Large intestine (tissue), 3 donors: ENCODE results near the gene RNASE8. TPM values are rescaled to one million over a fixed set of nuclear protein-coding genes. Genes with fewer than 3 reads are reported as not detected.

Experiments used
- DNase-seq, 2 donors: peaks; one replicate each; pipeline versions ENCODE4 v3.0.0 to v3.0.0-alpha.2; 2013
- H3K27ac ChIP-seq: one replicate; pipeline ENCODE4 v1.5.1; 2013; ENCODE audit warnings: low read length
- H3K27me3 ChIP-seq: 2 replicates; pipeline ENCODE4 v1.6.1; 2013; ENCODE audit warnings: low read length; ENCODE audit not compliant: control insufficient read depth, insufficient read depth
- H3K36me3 ChIP-seq: 2 replicates; pipeline ENCODE4 v1.6.1; 2013; ENCODE audit warnings: low read length; ENCODE audit not compliant: control insufficient read depth, insufficient read depth
- H3K4me1 ChIP-seq: one replicate; pipeline ENCODE4 v1.6.1; 2013; ENCODE audit warnings: low read length; ENCODE audit not compliant: control insufficient read depth, insufficient read depth
- H3K4me3 ChIP-seq: one replicate; pipeline ENCODE4 v1.5.1; 2013; ENCODE audit warnings: low read length
- H3K9me3 ChIP-seq: one replicate; pipeline ENCODE4 v1.6.1; 2013; ENCODE audit warnings: mild to moderate bottlenecking, low read depth, low read length, moderate library complexity; ENCODE audit not compliant: control insufficient read depth
- WGBS: methylation state at CpG from one replicate; pipeline ENCODE4 v1.1.5; 2013; ENCODE audit warnings: low lambda C conversion rate; ENCODE audit not compliant: insufficient coverage; 5-methylcytosine and 5-hydroxymethylcytosine counted together
- polyA plus RNA-seq: library from polyadenylated mRNA; unstranded; fragments of 120-200 nt; gene quantifications from one replicate; pipeline ENCODE4 v1.2.1, GENCODE V29; 2013

RNASE8 gene
- polyA plus RNA-seq, 1 donor, result not detected

DNA sequence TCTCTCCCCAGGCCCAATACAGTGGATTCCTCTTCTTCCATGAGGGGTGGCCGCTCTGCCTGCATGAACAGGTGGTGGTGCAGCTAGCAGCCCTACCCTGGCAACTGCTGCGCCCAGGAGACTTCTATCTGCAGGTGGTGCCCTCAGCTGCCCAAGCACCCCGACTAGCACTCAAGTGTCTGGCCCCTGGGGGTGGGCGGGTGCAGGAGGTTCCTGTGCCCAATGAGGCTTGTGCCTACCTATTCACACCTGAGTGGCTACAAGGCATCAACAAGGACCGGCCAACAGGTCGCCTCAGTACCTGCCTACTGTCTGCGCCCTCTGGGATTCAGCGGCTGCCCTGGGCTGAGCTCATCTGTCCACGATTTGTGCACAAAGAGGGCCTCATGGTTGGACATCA lies 16.3 kb downstream of the RNASE8 start:
- Histone ChIP-seq H3K27ac (no peak overlapping the region), H3K36me3 (peaks cover 58% of the 10 kb centered on the region), H3K4me3 (no peak overlapping the region), H3K9me3 (no peaks in the 10 kb centered on the region), H3K4me1 (peaks cover 18% of the 10 kb centered on the region), H3K27me3 (peaks cover 9% of the 10 kb centered on the region)
- no peak for DNase-seq
- no CpG with 5 or more reads among the region's 9 CpGs for WGBS

DNA sequence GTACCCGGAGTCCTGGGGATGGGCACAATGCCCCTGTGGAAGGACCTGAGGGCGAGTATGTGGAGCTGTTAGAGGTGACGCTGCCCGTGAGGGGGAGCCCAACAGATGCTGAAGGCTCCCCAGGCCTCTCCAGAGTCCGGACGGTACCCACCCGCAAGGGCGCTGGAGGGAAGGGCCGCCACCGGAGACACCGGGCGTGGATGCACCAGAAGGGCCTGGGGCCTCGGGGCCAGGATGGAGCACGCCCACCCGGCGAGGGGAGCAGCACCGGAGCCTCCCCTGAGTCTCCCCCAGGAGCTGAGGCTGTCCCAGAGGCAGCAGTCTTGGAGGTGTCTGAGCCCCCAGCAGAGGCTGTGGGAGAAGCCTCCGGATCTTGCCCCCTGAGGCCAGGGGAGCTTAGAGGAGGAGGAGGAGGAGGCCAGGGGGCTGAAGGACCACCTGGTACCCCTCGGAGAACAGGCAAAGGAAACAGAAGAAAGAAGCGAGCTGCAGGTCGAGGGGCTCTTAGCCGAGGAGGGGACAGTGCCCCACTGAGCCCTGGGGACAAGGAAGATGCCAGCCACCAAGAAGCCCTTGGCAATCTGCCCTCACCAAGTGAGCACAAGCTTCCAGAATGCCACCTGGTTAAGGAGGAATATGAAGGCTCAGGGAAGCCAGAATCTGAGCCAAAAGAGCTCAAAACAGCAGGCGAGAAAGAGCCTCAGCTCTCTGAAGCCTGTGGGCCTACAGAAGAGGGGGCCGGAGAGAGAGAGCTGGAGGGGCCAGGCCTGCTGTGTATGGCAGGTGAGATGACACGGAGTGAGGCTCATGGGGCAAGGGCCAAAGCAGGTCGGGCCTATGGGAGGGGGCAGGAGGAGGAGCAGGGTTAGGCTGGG lies 17.0 kb downstream of the RNASE8 start:
- no peaks in the 10 kb centered on the region for H3K9me3 ChIP-seq
- peaks cover 65% of the 10 kb centered on the region for H3K36me3 ChIP-seq
- H3K4me1 ChIP-seq, result peaks cover 11% of the 10 kb centered on the region
- no peak for DNase-seq
- no peak overlapping the region for H3K4me3 ChIP-seq
- H3K27me3 ChIP-seq, result peaks cover 2% of the 10 kb centered on the region
- H3K27ac ChIP-seq, result no peak overlapping the region
- WGBS, result 100% methylated on average over 4 of the region's 26 CpGs

DNA sequence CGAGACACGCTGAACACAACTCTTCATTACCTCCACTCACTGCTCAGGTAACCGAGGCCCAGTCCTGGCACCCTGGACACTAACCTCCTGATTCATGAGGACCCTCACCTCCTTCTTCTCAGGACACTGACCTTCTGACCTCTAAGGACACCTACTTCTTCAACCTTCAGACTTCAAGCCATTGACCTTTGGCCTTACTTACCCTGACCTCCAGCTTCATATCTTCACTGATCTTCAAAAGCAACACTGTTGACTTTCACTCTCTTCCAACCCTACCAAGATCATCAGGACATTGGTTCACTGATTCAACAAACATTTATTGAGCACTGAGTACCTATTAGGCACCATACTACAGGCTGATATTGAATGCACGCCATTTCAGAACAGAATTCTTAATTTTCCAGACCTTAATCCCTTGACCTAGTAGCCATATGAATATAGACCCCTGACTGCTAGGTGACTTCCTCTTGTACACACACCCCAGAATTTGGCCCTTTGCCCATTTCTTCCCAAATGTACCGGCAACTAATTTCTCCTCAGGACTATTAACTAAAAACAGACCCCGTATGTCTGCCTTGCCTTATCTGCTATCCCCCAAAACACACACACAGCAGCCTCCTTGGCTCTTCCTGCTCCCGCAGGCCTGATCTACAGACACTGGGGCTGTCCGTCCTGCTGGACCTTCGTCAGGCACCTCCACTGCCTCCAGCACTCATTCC lies 18.3 kb downstream of the RNASE8 start:
- no peak overlapping the region for H3K4me3 ChIP-seq
- H3K27ac ChIP-seq, result no peak overlapping the region
- H3K9me3 ChIP-seq, result no peaks in the 10 kb centered on the region
- H3K27me3 ChIP-seq, result no peaks in the 10 kb centered on the region
- 57% methylated on average over 1 of the region's 9 CpGs for WGBS
- H3K4me1 ChIP-seq, result peaks cover 6% of the 10 kb centered on the region
- no peak for DNase-seq
- peaks cover 76% of the 10 kb centered on the region for H3K36me3 ChIP-seq

DNA sequence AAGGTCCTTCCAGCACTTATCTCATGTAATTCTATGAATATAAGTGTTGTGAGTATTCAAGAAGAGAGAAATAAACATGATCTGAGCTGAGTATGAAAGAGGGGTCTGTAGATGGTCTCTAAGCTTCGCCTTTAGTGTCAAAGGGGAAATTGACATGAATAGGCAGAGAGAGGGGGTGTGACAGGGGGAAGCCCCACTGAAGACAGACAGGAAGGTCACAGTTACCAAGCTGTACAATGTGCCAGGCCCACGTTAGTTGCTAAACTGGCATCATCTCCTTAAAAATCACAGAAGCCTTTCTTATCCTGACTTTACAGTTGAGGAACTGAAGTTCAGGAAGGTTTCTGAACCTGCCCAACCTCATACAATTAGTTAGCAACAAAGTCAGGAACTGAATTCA lies 20.1 kb downstream of the RNASE8 start:
- Histone ChIP-seq H3K4me1 (no peaks in the 10 kb centered on the region), H3K36me3 (peaks cover 93% of the 10 kb centered on the region), H3K27ac (no peak overlapping the region), H3K27me3 (no peaks in the 10 kb centered on the region), H3K9me3 (no peaks in the 10 kb centered on the region), H3K4me3 (no peak overlapping the region)
- no CpG with 5 or more reads among the region's 2 CpGs for WGBS
- DNase-seq, result no peak

DNA sequence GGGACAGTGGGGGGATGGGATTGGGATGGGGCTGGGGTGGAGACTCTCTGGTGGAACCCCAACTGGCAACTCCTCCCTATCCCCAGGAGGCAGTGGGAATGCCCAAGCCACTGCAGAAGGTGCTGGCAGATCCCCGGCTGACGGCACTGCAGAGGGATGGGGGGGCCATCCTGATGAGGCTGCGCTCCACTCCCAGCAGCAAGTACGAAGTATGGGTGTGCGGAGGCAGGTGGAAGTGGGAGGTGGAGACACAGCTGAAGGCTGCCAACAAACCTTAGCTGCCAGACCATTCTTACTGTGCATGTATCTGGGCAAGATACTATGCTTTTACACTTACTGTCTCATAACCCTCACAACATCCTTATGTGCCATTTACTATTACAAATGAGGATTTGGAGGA lies 20.7 kb downstream of the RNASE8 start:
- no peak overlapping the region for H3K4me3 ChIP-seq
- H3K27ac ChIP-seq, result no peak overlapping the region
- H3K36me3 ChIP-seq, result peaks cover 93% of the 10 kb centered on the region
- H3K9me3 ChIP-seq, result no peaks in the 10 kb centered on the region
- H3K27me3 ChIP-seq, result no peaks in the 10 kb centered on the region
- no peaks in the 10 kb centered on the region for H3K4me1 ChIP-seq
- WGBS, result no CpG with 5 or more reads among the region's 5 CpGs
- DNase-seq, result no peak

DNA sequence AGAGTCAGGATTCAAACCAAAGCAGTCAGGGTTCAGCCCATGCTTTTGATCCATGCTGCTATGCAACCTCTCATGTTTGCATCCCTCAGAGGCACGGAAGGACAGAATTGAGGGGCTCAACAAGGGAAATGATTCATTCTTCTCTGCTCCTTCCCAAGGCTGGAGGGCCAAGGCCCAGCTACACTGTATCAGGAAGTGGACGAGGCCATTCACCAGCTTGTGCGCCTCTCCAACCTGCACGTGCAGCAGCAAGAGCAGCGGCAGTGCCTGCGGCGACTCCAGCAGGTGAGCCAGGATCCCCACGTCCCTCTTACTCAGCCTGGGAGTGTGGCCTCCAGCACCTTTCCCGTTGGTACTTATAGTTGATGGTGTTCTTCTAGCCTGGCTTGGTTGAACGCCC lies 21.1 kb downstream of the RNASE8 start:
- no CpG with 5 or more reads among the region's 10 CpGs for WGBS
- Histone ChIP-seq H3K9me3 (no peaks in the 10 kb centered on the region), H3K36me3 (peaks cover 93% of the 10 kb centered on the region), H3K27ac (no peak overlapping the region), H3K4me3 (no peak overlapping the region), H3K27me3 (no peaks in the 10 kb centered on the region), H3K4me1 (no peaks in the 10 kb centered on the region)
- no peak for DNase-seq

DNA sequence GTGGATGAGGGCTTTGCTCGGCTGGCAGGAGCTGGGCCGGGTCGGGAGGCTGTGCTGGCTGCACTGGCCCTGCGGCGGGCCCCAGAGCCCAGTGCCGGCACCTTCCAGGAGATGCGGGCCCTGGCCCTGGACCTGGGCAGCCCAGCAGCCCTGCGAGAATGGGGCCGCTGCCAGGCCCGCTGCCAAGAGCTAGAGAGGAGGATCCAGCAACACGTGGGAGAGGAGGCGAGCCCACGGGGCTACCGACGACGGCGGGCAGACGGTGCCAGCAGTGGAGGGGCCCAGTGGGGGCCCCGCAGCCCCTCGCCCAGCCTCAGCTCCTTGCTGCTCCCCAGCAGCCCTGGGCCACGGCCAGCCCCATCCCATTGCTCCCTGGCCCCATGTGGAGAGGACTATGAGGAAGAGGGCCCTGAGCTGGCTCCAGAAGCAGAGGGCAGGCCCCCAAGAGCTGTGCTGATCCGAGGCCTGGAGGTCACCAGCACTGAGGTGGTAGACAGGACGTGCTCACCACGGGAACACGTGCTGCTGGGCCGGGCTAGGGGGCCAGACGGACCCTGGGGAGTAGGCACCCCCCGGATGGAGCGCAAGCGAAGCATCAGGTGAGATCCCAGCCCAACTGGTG lies 24.0 kb downstream of the RNASE8 start:
- Histone ChIP-seq H3K36me3 (peaks cover 85% of the 10 kb centered on the region), H3K27me3 (no peaks in the 10 kb centered on the region), H3K9me3 (no peaks in the 10 kb centered on the region), H3K27ac (no peak overlapping the region), H3K4me1 (peaks cover 13% of the 10 kb centered on the region), H3K4me3 (no peak overlapping the region)
- DNase-seq, result no peak
- no CpG with 5 or more reads among the region's 30 CpGs for WGBS

DNA sequence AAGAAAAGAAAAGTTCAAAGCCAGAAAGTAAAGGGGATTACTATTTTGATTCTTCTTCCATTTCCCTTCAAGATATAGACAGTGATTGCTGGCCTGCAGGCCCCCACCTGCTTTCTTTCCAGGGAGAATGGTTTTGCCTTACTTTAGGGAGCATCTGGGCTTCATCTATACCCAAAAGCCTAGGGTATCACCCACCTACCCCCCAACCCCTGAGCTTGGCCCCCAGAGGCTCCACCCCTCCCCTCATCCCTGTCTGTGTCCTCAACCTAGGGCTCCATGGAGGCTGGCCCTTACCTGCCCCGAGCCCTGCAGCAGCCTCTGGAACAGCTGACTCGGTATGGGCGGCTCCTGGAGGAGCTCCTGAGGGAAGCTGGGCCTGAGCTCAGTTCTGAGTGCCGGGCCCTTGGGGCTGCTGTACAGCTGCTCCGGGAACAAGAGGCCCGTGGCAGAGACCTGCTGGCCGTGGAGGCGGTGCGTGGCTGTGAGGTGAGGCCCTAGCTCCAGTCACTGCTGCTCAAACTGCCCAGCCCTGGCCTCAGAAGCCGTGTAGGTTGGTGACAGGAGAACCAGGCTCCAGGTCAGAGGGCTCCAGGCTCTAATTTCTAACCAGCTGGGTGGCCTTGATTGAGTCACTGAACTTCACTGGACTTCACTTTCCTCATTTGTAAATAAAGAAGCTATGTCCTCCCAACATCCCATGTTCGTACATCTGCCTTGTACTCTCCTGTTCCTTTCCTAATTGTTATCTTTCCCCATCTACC lies 26.1 kb downstream of the RNASE8 start:
- no peak for DNase-seq
- no peaks in the 10 kb centered on the region for H3K9me3 ChIP-seq
- no peaks in the 10 kb centered on the region for H3K27me3 ChIP-seq
- no peak overlapping the region for H3K4me3 ChIP-seq
- WGBS, result 80% methylated on average over 1 of the region's 11 CpGs
- peaks cover 13% of the 10 kb centered on the region for H3K4me1 ChIP-seq
- peaks cover 84% of the 10 kb centered on the region for H3K36me3 ChIP-seq
- H3K27ac ChIP-seq, result no peak overlapping the region

DNA sequence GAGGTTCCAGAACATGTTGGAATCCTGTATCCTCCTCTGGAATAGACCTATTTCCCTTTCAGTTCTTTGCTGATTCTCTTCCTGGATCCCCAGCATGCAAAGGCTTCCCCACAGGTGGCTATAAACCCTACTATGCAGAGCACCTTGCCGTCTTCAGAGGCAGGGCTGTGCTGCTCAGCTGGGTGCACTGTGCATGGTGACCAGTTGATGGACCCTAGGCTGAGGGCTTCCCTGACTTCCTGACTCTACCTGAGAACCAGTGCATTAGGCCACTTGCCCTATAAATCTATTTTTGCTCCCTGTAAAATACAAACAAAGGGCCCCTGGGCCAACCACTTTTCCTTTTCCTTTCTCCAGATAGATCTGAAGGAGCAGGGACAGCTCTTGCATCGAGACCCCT lies 26.8 kb downstream of the RNASE8 start:
- no peak overlapping the region for H3K4me3 ChIP-seq
- H3K36me3 ChIP-seq, result peaks cover 84% of the 10 kb centered on the region
- H3K27ac ChIP-seq, result no peak overlapping the region
- no peaks in the 10 kb centered on the region for H3K9me3 ChIP-seq
- H3K27me3 ChIP-seq, result no peaks in the 10 kb centered on the region
- no peak for DNase-seq
- peaks cover 13% of the 10 kb centered on the region for H3K4me1 ChIP-seq
- no CpG with 5 or more reads among the region's 2 CpGs for WGBS
